D721Med (cell line): ENCODE measurements around the gene ABCD1.

Experiments used
- DNase-seq: peaks from one replicate; pipeline ENCODE4 v3.0.0; 2011; ENCODE audit warnings: low spot score; ENCODE audit not compliant: insufficient read length
- FAIRE-seq: peaks from 2 replicates; lab custom pipeline; 2011; peaks lifted over from hg19 to GRCh38; lab: Jason Lieb, UNC
- CTCF ChIP-seq: IDR thresholded peaks from 2 replicates; pipeline ENCODE4 v1.5.1; 2012; ENCODE audit warnings: mild to moderate bottlenecking, control low read depth; ENCODE audit not compliant: insufficient read depth; ENCODE audit errors: missing control alignments

ABCD1 gene

GRCh38 chrX:153769865-153770600 lies 45.4 kb downstream of the ABCD1 start:
- TF ChIP-seq CTCF, result no peak
- FAIRE-seq (no peak), DNase-seq (no peak)

DNA sequence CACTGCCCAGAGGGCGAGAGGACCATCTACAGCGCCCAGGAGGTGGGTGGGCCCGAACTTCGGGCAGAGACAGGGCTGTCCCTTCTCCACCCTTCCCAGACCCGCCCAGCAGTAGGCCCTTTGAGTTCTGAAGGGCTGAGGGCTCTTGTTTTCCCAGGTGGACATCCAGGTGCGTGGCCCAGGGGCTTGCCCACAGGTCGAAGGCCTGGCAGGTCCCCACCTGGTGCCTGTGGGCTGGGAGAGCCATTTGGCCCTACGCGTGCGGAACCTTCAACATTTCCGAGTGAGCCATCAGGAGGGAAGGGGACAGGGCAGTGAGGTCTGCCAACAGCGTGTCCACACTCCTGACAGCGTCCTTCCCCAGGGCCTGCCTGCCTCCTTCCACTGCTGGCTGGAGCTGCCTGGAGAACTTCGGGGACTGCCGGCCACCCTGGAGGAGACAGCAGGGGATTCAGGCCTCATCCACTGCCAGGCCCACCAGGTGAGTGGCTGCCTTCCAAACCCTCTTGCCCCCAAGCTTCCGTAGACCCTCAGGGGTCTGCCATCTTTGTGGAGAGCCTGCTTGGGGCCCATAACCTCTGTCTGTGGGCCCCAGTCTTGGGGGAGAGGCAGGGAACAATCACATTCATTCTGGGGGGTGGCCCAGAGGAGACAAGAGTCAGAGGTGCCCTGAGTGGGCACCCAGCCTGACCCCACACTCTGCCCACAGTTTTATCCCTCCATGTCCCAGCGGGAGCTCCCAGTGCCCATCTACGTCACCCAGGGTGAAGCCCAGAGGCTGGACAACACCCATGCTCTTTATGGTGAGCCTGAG lies 46.2 kb downstream of the ABCD1 start:
- no peak for DNase-seq
- no peak for FAIRE-seq

DNA sequence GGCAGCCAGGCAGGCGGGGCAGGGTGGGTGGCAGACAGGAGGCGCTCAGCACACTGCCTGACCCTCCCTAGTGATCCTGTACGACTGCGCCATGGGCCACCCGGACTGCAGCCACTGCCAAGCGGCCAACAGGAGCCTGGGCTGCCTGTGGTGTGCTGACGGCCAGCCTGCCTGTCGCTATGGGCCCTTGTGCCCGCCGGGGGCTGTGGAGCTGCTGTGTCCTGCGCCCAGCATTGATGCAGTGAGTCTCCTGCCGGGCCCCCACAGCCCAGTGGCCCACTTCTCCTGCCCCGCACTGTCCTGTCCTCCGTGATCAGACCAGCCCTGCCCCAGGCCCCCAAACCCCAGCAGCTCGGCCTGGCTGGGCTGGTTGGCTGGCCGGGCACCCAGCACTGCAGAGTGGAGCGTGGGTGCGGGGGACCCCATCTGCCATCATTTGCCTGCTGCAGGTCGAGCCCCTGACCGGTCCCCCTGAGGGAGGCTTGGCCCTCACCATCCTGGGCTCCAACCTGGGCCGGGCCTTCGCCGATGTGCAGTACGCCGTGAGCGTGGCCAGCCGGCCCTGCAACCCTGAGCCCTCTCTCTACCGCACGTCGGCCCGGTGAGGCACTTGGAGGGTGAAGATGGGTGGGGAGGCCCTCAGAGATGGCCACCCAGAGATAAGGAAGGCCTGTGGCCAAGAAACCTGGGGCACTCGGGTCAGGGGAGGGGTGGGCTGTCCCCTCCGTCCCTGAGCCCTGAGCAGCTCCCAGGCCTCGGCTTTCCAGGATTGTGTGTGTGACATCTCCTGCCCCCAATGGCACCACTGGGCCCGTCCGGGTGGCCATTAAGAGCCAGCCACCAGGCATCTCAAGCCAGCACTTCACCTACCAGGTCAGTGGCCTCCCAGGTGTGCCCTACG lies 47.0 kb downstream of the ABCD1 start:
- no peak for FAIRE-seq
- DNase-seq, result no peak
- TF ChIP-seq CTCF, result no peak

More for the DNA sequence above, 46.2 kb downstream of the ABCD1 start:
- no peak for TF ChIP-seq CTCF

DNA sequence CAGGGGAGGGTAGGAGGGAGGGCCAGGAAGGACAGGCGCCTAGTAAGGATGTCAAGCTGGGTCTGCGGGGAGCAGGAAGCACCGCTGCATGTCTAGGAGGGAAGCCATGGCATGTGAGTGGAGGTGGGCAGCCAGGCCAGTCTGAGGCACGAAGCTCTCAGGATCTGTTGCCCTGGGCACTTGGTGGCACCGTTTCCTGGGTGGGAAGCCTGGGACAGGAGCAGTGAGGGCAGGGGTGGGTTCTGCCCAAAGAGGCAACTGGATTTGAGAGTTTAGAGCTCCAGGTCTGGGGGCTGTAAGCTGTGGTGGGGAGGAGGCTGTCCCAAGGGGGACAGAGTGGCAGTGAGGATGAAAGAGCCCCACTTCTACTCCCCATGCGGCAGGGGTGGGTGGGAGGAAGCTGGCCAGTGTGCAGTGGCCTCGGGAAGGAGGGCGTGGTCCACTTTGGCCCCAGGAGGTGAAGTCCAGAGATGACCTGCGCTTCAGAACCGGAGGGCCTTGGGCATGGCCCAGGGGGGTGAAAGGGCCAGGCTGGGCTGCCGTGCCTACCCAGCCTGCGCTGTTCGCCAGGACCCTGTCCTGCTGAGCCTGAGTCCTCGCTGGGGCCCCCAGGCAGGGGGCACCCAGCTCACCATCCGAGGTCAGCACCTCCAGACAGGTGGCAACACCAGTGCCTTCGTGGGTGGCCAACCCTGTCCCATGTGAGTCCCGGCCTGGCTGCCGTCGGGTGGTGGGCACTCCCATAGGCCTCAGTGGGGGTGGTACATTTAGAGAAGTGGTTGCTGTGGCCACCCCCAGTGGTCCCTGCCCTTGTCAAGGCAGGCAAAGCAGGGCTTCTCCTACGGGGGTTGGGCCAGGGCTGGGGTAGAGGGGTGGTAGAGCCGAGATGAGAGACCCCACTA lies 47.9 kb downstream of the ABCD1 start:
- DNase-seq (no peak), FAIRE-seq (no peak)
- no peak for TF ChIP-seq CTCF

DNA sequence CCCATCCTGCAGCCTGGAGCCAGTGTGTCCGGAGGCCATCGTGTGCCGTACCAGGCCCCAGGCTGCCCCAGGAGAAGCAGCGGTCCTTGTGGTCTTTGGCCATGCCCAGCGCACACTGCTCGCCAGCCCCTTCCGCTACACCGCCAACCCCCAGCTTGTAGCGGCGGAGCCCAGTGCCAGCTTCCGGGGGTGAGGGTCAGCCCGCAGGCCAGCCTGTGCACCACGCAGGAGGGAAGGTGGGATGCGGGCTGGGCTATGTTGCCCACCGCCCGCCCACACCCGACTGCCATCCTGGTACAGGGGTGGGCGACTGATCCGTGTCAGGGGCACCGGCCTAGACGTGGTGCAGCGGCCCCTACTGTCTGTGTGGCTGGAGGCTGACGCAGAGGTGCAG lies 48.6 kb downstream of the ABCD1 start:
- no peak for TF ChIP-seq CTCF
- no peak for DNase-seq
- FAIRE-seq, result no peak

- TF ChIP-seq CTCF, result no peak
- DNase-seq (no peak), FAIRE-seq (no peak)
These were observed 49.3 kb downstream of the ABCD1 start for GRCh38 chrX:153773741-153774575.
